Measurements from ENCODE around the gene C6orf132.
A peak's percentile ranks its signal among the peaks of the same experiment; 100 is the strongest.

DNA sequence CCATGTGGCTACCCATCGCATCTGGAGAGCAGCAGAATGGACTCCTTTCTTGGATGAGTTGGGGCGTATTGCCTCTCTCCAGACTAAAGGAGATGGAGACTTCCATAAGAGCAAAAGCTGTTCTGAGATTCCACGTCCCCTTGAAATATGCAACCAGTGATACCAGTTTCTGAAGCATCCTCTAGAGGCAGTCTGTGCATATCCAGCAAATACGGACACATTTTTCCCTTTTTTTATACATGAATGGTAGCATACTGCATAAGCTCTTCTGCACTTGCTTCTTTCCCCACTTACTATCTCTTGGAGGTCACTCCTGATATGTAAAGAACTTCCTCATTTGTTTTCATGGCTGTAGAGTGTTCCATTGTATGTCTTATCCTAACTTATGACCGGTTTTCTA lies 57.5 kb downstream of the C6orf132 start:
- TF ChIP-seq EZH2 (IDR thresholded peaks at IDR 0.05; ENCODE audit: low read length, unreplicated experiment) = no peak
- TF ChIP-seq, protein P1, sequence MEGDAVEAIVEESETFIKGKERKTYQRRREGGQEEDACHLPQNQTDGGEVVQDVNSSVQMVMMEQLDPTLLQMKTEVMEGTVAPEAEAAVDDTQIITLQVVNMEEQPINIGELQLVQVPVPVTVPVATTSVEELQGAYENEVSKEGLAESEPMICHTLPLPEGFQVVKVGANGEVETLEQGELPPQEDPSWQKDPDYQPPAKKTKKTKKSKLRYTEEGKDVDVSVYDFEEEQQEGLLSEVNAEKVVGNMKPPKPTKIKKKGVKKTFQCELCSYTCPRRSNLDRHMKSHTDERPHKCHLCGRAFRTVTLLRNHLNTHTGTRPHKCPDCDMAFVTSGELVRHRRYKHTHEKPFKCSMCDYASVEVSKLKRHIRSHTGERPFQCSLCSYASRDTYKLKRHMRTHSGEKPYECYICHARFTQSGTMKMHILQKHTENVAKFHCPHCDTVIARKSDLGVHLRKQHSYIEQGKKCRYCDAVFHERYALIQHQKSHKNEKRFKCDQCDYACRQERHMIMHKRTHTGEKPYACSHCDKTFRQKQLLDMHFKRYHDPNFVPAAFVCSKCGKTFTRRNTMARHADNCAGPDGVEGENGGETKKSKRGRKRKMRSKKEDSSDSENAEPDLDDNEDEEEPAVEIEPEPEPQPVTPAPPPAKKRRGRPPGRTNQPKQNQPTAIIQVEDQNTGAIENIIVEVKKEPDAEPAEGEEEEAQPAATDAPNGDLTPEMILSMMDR (conservative IDR thresholded peaks at IDR 0.05; ENCODE audit: low read depth, low read length) = peak; percentile 47

Measured in PC-3 (cell line).